Skeletal muscle tissue (tissue), 4 donors: Measurements from ENCODE around the gene CCDC142. TPM values are rescaled to one million over a fixed set of nuclear protein-coding genes. Genes with fewer than 3 reads are reported as not detected.
"Not testable (repeated sequence)": the region's sequence is repeated elsewhere in the genome, so short reads cannot be mapped to it uniquely, and the experiment has no call there.

ENCODE experiments used
- H3K27ac ChIP-seq: one replicate; pipeline ENCODE4 v1.7.0; 2013; ENCODE audit warnings: mild to moderate bottlenecking, low read depth, low read length, inconsistent platforms
- H3K27me3 ChIP-seq, 3 donors: one replicate each; pipeline ENCODE4 v1.7.0; 2013; ENCODE audit warnings: low read length in 3 of 3; ENCODE audit not compliant: control insufficient read depth in 3 of 3, insufficient read depth in 3 of 3
- H3K36me3 ChIP-seq, 3 donors: one replicate each; pipeline ENCODE4 v1.7.0; 2013; ENCODE audit warnings: low read length in 3 of 3; ENCODE audit not compliant: control insufficient read depth in 3 of 3, insufficient read depth in 3 of 3
- H3K4me1 ChIP-seq, 3 donors: one replicate each; pipeline ENCODE4 v1.7.0; 2013; ENCODE audit warnings: low read length in 3 of 3, mild to moderate bottlenecking in 3 of 3; ENCODE audit not compliant: control insufficient read depth in 3 of 3, insufficient read depth in 3 of 3
- H3K4me3 ChIP-seq, 3 donors: one replicate each; pipeline ENCODE4 v1.7.0; 2013; ENCODE audit warnings: low read length in 3 of 3
- H3K9ac ChIP-seq, 3 donors: one replicate each; pipeline ENCODE4 v1.7.0; 2013; ENCODE audit warnings: low read length in 3 of 3, mild to moderate bottlenecking in 3 of 3, moderate library complexity in 2 of 3, low read depth in 1 of 3
- H3K9me3 ChIP-seq, 3 donors: one replicate each; pipeline ENCODE4 v1.7.0; 2013; ENCODE audit warnings: low read length in 3 of 3; ENCODE audit not compliant: control insufficient read depth in 3 of 3
- total RNA-seq: library from RNA; depleted of rRNA; stranded (reverse); fragments of >200 nt; gene quantifications from one replicate; pipeline ENCODE4 v1.2.3, GENCODE V29; 2014
- donor health status: Osteomylitis.

CCDC142 gene
- total RNA-seq, 1 donor from 2014 or later, result 30.3 TPM

DNA sequence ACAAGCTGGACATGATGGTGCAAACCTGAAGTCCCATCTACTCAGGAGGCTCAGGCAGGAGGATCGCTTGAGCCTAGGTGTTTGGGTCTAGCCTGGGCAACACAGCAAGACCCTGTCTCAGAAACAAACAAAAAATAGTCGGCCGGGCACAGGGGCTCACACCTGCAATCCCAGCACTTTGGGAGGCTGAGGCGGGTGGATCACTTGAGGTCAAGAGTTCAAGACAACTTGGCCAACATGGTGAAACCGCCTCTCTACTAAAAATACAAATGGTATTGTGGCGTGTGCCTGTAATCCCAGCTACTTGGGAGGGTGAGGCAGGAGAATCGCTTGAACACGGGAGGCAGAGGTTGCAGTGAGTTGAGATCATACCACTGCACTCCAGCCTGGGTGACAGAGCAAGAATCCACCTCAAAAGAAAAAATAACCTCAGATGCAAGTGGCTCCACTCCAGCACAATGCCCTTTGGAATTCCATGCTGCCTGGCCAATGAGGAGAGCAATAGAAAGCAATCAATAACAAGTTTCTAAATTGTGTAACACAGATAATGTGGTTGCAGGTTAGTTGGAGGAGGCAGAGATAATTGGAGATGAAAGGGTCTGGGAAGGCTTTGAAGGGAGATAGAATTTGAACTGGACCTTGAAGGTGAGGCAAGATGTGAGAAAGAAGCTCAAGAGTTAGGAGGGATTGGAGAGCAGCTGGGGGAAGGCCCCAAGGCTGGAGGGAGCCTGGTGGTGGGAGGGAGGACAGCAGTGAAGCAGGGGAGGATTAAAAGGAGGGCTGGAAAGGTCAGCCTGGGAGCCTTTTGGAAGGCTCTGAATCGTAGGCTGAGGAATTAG, 6.1 kb upstream of the CCDC142 start:
- H3K36me3 ChIP-seq, result peaks cover 48 to 60% (median 51%) of the 10 kb centered on the region in 3 donors
- no peaks in the 10 kb centered on the region for H3K9me3 ChIP-seq
- H3K27ac ChIP-seq, result no peak overlapping the region
- H3K9ac ChIP-seq, result no peak overlapping the region
- peaks cover 0 to 6% (median 3%) of the 10 kb centered on the region in 3 donors for H3K4me1 ChIP-seq
- no peaks in the 10 kb centered on the region for H3K27me3 ChIP-seq
- H3K4me3 ChIP-seq, result no peak overlapping the region

DNA sequence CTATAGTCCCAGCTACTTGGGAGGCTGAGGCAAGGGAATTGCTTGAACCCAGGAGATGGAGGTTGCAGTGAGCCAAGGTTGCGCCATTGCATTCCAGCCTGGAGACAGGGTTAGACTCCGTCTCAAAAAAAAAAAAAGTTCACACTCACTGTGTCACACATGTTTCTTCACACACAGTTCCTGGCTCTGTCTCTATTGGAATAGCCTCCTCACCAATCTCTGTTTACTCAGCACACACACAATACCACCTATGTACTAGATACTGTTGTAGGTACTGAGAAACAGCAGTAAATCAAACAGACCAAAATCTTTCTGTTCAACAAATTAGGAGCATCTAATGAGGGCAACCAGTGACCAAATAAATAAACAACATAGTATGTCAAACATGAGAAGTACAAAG, 3.3 kb upstream of the CCDC142 start:
- Histone ChIP-seq H3K4me1 (peaks cover 16 to 30% (median 20%) of the 10 kb centered on the region in 3 donors), H3K4me3 (no peak overlapping the region), H3K27ac (no peak overlapping the region), H3K9ac (no peak overlapping the region), H3K36me3 (peaks cover 23 to 37% (median 25%) of the 10 kb centered on the region in 3 donors), H3K9me3 (no peaks in the 10 kb centered on the region), H3K27me3 (no peaks in the 10 kb centered on the region)

DNA sequence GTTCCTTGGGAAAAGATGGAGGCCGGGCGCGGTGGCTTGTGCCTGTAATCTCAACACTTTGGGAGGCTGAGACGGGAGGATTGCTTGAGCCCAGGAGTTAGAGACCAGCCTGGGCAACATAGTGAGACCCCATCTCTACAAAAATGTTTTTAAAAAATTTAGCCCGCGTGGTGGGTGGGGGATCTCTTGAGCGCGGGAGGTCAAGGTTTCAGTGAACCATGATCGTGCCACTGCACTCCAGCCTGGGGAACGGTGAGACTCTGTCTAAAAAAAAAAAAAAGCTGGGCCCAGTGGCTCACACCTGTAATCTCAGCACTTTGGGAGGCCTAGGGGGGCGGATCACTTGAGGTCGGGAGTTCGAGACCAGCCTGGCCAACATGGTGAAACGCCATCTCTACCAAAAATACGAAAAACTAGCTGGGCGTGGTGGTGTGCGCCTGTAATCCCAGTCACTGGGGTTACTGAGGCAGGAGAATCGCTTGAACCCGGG, 922 bp upstream of the CCDC142 start:
- H3K36me3 ChIP-seq, result peaks cover 12 to 27% (median 22%) of the 10 kb centered on the region in 3 donors
- H3K4me1 ChIP-seq, result peaks cover 22 to 37% (median 26%) of the 10 kb centered on the region in 3 donors
- peak overlapping the region; percentile 69 to 93 (median 86) for H3K9ac ChIP-seq
- peak overlapping the region; percentile 85 to 100 (median 98) for H3K4me3 ChIP-seq
- not testable (repeated sequence) for H3K27ac ChIP-seq, H3K27me3 ChIP-seq, H3K9me3 ChIP-seq

DNA sequence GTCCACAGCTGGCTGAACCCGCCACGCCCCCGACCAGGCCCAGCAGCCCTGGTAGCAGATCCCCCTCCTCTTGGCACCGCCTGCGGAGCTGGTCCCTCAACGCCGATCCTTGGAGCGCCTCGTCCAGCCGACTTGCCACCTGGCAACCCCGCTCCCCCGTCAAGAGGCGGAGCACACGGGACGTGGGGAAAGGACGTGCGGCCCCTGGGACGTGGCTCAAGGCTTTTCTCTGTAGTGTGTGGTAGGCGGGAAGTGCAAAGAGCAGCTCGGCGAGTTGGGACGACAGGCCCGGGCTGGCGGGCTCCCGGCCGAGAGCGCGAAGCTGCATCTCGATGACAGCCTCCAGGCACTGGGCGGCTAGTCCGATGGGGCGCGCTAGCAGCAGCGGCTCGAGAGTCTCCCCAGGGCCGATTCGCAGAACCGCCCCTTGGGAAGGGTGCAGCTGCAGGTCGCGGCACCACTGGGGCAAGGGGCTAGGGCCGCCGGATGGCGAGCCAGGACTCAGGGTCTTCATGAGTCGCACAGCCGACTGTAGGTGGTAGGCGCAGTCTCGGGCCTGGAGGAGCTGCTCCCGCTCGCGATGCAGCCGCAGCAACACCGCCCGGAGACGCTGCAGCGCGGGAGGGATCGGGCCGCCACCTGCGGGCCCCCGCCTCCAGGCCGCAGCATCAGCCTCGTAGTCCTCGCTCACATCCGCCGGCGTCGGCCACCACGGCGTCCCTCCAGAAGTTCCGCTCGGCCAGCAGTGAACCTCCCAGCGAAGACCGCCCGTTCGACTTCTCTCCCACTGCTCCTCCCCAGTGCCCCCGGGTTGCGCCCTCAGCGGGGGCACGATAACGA, 617 bp downstream of the CCDC142 start:
- Histone ChIP-seq H3K4me3 (peak overlapping the region; percentile 85 to 100 (median 98)), H3K9ac (peak overlapping the region; percentile 69 to 93 (median 86)), H3K36me3 (peaks cover 17 to 32% (median 22%) of the 10 kb centered on the region in 3 donors)

DNA sequence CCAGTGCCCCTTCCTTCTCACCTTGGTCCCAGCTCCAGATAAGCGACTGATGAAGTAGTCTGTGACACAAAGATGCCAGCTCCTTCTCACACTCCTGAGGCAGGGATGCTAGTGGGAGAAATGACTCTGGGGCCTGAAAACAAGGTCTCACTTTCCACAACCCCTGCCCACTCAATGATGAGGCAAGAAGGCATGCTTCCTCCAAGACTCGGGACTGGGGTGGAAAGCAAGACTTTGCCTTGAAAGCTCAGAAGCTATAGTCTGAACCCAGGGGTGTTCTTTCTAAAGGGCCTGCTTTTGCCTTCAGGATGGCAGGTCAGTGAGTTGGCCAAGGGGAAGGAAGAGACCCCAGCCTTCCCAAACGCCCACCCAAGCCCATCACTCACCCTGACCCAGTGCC, 1.4 kb downstream of the CCDC142 start:
- peaks cover 18 to 36% (median 19%) of the 10 kb centered on the region in 3 donors for H3K36me3 ChIP-seq

More for the DNA sequence above, 617 bp downstream of the CCDC142 start:
- Histone ChIP-seq H3K27me3 (no peaks in the 10 kb centered on the region), H3K4me1 (peaks cover 22 to 37% (median 26%) of the 10 kb centered on the region in 3 donors), H3K27ac (peak overlapping the region; percentile 71), H3K9me3 (no peaks in the 10 kb centered on the region)

DNA sequence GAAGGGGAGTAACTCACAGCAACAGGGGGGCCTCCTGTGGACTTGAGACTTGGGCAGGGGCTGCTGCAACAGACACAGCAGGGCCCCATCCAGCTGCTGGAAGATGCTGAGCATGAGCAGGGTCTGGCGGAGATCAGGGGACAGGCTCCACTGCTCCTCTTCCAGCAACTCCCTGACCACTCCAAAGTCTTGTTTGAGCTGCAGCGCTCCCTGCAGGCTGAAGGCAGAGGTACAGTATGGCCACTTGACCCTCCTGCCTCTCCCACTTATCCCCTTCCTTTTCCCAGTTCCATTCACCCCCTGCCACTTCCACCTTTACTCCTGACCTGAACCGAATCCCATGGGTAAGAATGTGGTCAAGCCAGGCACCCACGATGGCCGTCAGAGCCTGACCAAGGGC, 7.9 kb downstream of the CCDC142 start:
- H3K9ac ChIP-seq, result no peak overlapping the region
- H3K27me3 ChIP-seq, result no peaks in the 10 kb centered on the region
- H3K27ac ChIP-seq, result no peak overlapping the region
- H3K36me3 ChIP-seq, result peaks cover 19 to 33% (median 27%) of the 10 kb centered on the region in 3 donors
- H3K9me3 ChIP-seq, result no peaks in the 10 kb centered on the region
- no peak overlapping the region for H3K4me3 ChIP-seq
- peaks cover 20 to 29% (median 26%) of the 10 kb centered on the region in 3 donors for H3K4me1 ChIP-seq

More for the DNA sequence above, 1.4 kb downstream of the CCDC142 start:
- H3K27ac ChIP-seq, result no peak overlapping the region
- peaks cover 22 to 37% (median 26%) of the 10 kb centered on the region in 3 donors for H3K4me1 ChIP-seq
- H3K4me3 ChIP-seq, result peak overlapping the region; percentile 85 to 100 (median 98)
- no peaks in the 10 kb centered on the region for H3K9me3 ChIP-seq
- no peaks in the 10 kb centered on the region for H3K27me3 ChIP-seq
- H3K9ac ChIP-seq, result peak overlapping the region; percentile 69 to 93 (median 86)

DNA sequence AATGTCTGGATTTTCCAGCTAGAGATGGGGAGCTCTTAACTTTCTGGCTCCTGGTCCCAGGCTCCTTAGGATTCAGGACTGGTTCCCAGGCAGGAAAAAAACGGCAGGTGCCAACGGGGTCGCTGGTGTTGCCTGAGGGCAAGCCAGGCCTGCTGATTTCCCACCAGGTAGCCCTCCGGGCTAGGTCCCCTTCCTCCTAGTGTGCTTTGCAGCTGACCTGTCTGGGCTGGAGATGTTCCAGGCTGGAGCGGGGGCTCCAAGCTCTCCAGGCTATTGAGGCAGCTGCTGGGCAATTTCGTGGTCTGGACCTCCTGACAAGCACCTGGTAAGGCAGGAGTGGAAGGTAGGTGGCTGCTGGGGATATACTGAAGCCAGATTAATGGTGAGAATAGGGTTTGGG, 8.3 kb downstream of the CCDC142 start:
- Histone ChIP-seq H3K27ac (no peak overlapping the region), H3K9me3 (no peaks in the 10 kb centered on the region), H3K4me3 (no peak overlapping the region), H3K27me3 (no peaks in the 10 kb centered on the region), H3K9ac (no peak overlapping the region), H3K36me3 (peaks cover 14 to 29% (median 27%) of the 10 kb centered on the region in 3 donors), H3K4me1 (peaks cover 20 to 29% (median 26%) of the 10 kb centered on the region in 3 donors)

DNA sequence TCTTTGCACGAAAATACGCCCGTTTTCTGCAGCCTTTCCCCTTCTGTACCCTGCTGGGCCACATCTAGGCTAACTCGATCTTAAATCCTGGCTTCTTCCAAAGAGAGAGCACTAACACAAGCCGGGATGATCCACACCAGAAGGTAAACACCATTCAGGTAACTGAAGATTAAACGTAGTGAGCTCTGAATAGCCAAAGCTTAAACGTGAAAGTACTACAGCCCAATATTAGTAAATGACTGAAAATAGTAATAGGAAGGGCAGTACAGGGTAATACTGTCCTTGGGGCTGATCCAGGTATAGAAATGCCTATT, 9.9 kb downstream of the CCDC142 start:
- H3K9ac ChIP-seq, result peak overlapping the region; percentile 92 to 99 (median 99)
- H3K36me3 ChIP-seq, result peaks cover 14 to 28% (median 27%) of the 10 kb centered on the region in 3 donors
- H3K27ac ChIP-seq, result peak overlapping the region; percentile 85
- H3K27me3 ChIP-seq, result no peaks in the 10 kb centered on the region
- H3K4me1 ChIP-seq, result peaks cover 20 to 29% (median 26%) of the 10 kb centered on the region in 3 donors
- H3K9me3 ChIP-seq, result no peaks in the 10 kb centered on the region
- H3K4me3 ChIP-seq, result peak overlapping the region; percentile 89 to 100 (median 99)

DNA sequence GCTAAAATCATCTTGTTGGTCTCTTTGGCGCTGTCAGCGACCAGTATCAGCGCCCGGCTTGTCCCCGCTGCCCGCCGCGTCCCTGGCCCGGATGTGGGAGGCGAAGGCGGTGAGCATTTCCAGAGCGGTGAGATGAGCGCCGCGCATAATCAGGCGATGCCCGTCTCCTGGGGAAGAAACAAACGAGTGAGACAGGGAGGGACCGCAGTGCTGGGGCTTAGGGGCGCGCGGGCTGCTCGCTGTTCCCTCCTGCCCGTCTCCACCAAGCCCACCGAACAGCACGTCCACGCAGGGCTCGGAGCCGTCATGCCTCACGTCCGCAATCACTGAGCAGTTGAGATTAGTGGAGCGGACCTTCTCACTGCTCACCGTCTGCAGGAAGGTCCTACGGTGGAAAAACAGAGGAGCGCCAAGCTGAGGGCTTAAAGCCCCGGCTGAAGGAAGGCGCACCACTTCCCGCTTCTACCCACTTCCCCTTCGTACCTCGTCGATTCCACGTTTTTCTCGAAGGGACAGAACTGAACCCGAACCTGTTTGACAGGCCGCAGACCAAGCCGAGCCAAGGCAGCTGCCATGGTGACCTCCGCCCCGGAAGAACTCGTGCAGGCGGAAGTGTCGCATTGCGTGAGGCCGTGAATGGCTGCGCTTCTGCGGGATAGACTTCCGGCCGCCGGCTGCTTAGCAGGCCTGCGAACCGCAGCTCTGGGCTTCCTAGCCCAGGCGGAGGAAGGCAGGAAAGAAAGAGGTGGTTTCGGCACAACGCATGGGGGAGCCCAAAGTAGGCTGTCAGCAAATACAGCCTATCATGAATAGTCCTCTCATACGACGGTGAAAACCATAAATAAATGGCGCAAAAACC, 10.5 kb downstream of the CCDC142 start, which contains the start of gene MRPL53:
MRPL53 (minus strand) TSS at position 595 of the 859 bp plus-strand sequence; CDS start at position 575, 20 bp downstream.
- Histone ChIP-seq H3K4me3 (peak within 1 kb of the TSS; percentile 89 to 100 (median 99)), H3K9ac (peak within 1 kb of the TSS; percentile 92 to 99 (median 99)), H3K36me3 (peaks cover 14 to 24% (median 23%) of the 10 kb centered on the region in 3 donors), H3K4me1 (peaks cover 20 to 29% (median 26%) of the 10 kb centered on the region in 3 donors), H3K27me3 (no peaks in the 10 kb centered on the region), H3K9me3 (no peaks in the 10 kb centered on the region), H3K27ac (peak within 1 kb of the TSS; percentile 85)
